RWPE2 (cell line): Measurements from ENCODE around the gene USP43.

Experiments
- ATAC-seq: fragments of 200-7000 bp; cut with Tn5 transposase; 3 replicates; pipeline ENCODE4 v1.9.1; 2021; ENCODE audit warnings: low read depth
- DNase-seq: peaks from one replicate; pipeline ENCODE4 v3.0.0-alpha.2; 2020; ENCODE audit warnings: low spot score
- H3K27ac ChIP-seq: fragments of 450-650 bp; 2 replicates; pipeline ENCODE4 v1.5.1; 2017; ENCODE audit warnings: mild to moderate bottlenecking; ENCODE audit not compliant: poor library complexity, severe bottlenecking
- H3K27me3 ChIP-seq: fragments of 250-450 bp; sonication (Bioruptor Pico); 2 replicates; pipeline ENCODE4 v1.5.1; 2021; ENCODE audit warnings: mild to moderate bottlenecking, moderate library complexity; ENCODE audit not compliant: insufficient read depth, poor library complexity, severe bottlenecking
- H3K36me3 ChIP-seq: fragments of 250-450 bp; sonication (Bioruptor Pico); 2 replicates; pipeline ENCODE4 v1.5.1; 2020; ENCODE audit warnings: low read depth, mild to moderate bottlenecking, moderate library complexity
- H3K4me1 ChIP-seq: fragments of 250-450 bp; sonication (Bioruptor Pico); 2 replicates; pipeline ENCODE4 v1.5.1; 2021; ENCODE audit warnings: mild to moderate bottlenecking, moderate library complexity; ENCODE audit not compliant: insufficient read depth, poor library complexity, severe bottlenecking
- H3K4me3 ChIP-seq: fragments of 250-450 bp; sonication (Bioruptor Pico); 2 replicates; pipeline ENCODE4 v1.5.1; 2021; ENCODE audit warnings: mild to moderate bottlenecking, moderate library complexity; ENCODE audit not compliant: severe bottlenecking
- H3K9me3 ChIP-seq: fragments of 250-450 bp; sonication (Bioruptor Pico); 2 replicates; pipeline ENCODE4 v1.5.1; 2021; ENCODE audit warnings: mild to moderate bottlenecking, moderate library complexity; ENCODE audit not compliant: severe bottlenecking
- CTCF ChIP-seq: fragments of 450-650 bp; IDR thresholded peaks from one replicate; pipeline ENCODE4 v1.5.1; 2017; ENCODE audit warnings: mild to moderate bottlenecking, moderate library complexity; ENCODE audit not compliant: poor library complexity, severe bottlenecking

USP43 gene

GRCh38 chr17:9763643-9764042 is 118.3 kb downstream of the USP43 start:
- no peaks in the 10 kb centered on the region for H3K36me3 ChIP-seq
- H3K27me3 ChIP-seq = no peaks in the 10 kb centered on the region
- no peaks in the 10 kb centered on the region for H3K4me1 ChIP-seq
- no peak for TF ChIP-seq CTCF
- no peak for ATAC-seq
- DNase-seq = no peak
- H3K4me3 ChIP-seq = no peak overlapping the region
- no peak overlapping the region for H3K27ac ChIP-seq
- no peaks in the 10 kb centered on the region for H3K9me3 ChIP-seq

- no peak for DNase-seq
- Histone ChIP-seq H3K9me3 (no peaks in the 10 kb centered on the region), H3K4me1 (no peaks in the 10 kb centered on the region), H3K4me3 (no peak overlapping the region), H3K27me3 (no peaks in the 10 kb centered on the region), H3K27ac (no peak overlapping the region), H3K36me3 (no peaks in the 10 kb centered on the region)
- no peak for ATAC-seq
- TF ChIP-seq CTCF = no peak
Measured at GRCh38 chr17:9765322-9765721, 120.0 kb downstream of the USP43 start.

GRCh38 chr17:9766970-9767369 is 121.7 kb downstream of the USP43 start:
- no peak for TF ChIP-seq CTCF
- no peak for ATAC-seq
- no peaks in the 10 kb centered on the region for H3K27me3 ChIP-seq
- DNase-seq = no peak
- H3K4me3 ChIP-seq = no peak overlapping the region
- no peaks in the 10 kb centered on the region for H3K4me1 ChIP-seq
- H3K36me3 ChIP-seq = no peaks in the 10 kb centered on the region
- no peak overlapping the region for H3K27ac ChIP-seq
- no peaks in the 10 kb centered on the region for H3K9me3 ChIP-seq

- no peak for ATAC-seq
- no peak for DNase-seq
- Histone ChIP-seq H3K27ac (no peak overlapping the region), H3K9me3 (no peaks in the 10 kb centered on the region), H3K36me3 (no peaks in the 10 kb centered on the region), H3K27me3 (no peaks in the 10 kb centered on the region), H3K4me1 (no peaks in the 10 kb centered on the region), H3K4me3 (no peak overlapping the region)
- no peak for TF ChIP-seq CTCF
Measured at GRCh38 chr17:9767432-9767991, 122.2 kb downstream of the USP43 start.

GRCh38 chr17:9768381-9768934 is 123.1 kb downstream of the USP43 start:
- Histone ChIP-seq H3K27me3 (no peaks in the 10 kb centered on the region), H3K36me3 (no peaks in the 10 kb centered on the region), H3K27ac (no peak overlapping the region), H3K4me3 (no peak overlapping the region), H3K9me3 (no peaks in the 10 kb centered on the region), H3K4me1 (no peaks in the 10 kb centered on the region)
- ATAC-seq (no peak; the same call in 2 of the 3 replicates), DNase-seq (no peak)
- peak; percentile 73 for TF ChIP-seq CTCF
